NCI-H446 (cell line): ENCODE data around the gene CACYBP.
A peak's percentile ranks its signal among the peaks of the same experiment; 100 is the strongest.

Experiments
- DNase-seq, 2 experiments: peaks; one replicate each; lab custom pipeline; 2025; lab: John Stamatoyannopoulos, UW

Gene CACYBP

DNA sequence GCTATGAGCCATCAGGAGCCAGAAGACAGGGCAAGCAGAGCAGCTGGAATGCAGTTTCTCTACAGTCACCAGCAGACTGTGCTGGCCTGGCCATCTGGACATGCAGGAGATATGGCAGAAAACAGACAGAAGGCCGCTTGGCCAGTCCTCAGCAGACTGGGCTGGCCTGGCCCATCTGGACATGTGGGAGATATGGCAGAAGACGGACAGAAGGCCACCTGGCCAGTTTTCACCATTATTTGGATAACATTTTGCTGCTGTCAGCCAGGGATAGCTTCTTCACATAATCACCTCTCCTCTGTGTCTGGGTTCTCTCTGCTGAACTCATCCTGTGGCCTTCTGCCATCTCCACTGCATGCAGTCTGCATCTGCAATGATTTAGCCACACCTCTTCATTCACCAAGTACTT, 25.0 kb upstream of the CACYBP start:
- peak; percentile 34 to 89 for DNase-seq

DNA sequence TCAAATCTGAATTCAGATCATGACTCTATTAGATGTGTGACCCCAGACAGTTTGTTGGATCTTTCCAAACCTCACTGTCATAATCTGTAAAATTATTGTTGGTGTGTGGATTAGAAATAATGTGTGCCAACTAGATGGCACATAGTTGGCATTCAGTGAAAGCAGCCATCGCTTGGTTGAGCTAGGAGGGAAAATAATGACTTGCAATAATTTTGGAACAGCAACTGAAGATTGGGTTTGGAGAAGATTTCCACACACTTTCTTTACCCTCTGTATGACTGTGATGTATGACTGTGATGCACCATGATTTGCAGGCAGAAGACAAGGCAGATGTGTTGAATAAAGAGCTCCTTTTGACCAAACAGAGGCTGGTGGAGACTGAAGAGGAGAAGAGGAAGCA, 24.0 kb upstream of the CACYBP start:
- no peak for DNase-seq

GRCh38 chr1:174976436-174977108, 23.2 kb upstream of the CACYBP start:
- DNase-seq: no peak

GRCh38 chr1:174982971-174983689, 16.6 kb upstream of the CACYBP start:
- DNase-seq: peak in 1 of 2 experiments; percentile 21

DNA sequence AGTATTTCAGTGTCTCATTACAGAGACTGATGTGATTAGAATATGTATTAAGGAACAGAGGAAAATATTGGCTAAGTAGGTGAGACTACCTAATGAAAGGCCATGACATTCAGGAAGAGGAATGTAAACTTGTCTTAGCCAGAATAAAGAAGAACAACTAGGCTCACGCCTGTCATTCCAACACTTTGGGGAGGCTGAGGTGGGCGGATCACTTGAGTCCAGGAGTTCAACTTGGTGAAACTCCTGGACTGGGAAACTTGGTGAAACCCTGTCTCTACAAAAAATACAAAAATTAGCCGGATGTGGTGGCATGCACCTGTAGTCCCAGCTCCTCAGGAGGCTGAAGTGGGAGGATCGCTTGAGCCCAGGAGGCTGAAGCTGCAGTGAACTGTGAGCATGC, 14.8 kb upstream of the CACYBP start:
- DNase-seq: no peak

DNA sequence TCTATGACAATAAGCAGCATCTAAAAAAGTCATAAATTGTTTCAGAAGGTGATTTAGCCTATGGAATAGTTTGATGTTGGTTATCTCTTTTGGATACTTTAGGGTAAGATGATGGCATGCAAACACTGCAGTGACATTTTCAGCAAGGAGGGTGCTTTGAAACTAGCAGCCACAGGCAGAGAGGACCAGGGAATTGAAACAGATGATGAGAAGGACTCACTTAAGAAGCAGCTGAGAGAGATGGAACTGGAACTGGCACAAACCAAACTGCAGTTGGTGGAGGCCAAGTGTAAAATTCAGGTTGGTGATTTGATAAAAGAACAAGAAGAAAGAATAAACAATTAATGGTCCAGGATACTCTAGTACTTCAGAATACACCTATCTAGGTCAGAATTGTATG, 11.2 kb upstream of the CACYBP start:
- DNase-seq: no peak

DNA sequence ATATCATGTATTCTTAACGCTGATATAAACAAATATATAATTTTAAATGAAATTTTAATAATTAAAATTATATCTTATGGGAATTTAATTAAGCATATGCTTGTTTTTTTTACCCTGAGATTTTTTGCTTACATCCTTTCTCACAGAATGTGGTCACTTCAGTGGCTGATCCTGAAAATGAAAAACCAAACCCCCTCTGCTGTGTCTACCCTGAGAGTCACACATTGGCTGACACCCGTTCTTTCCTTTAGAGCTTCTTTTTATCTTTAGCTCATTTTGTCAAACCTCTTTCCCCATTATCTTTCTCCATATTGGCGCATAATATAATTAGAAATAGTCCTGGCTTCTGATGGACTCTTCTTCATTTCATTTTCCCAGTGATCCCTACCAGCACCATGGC, 10.8 kb upstream of the CACYBP start:
- DNase-seq: no peak

- DNase-seq: no peak
These were observed 10.1 kb upstream of the CACYBP start for GRCh38 chr1:174989536-174990220.

- DNase-seq: no peak
These were observed 9.3 kb upstream of the CACYBP start for GRCh38 chr1:174990382-174990999.

GRCh38 chr1:174991473-174991872, 8.3 kb upstream of the CACYBP start:
- no peak for DNase-seq

GRCh38 chr1:174995121-174995520, 4.6 kb upstream of the CACYBP start:
- no peak for DNase-seq

DNA sequence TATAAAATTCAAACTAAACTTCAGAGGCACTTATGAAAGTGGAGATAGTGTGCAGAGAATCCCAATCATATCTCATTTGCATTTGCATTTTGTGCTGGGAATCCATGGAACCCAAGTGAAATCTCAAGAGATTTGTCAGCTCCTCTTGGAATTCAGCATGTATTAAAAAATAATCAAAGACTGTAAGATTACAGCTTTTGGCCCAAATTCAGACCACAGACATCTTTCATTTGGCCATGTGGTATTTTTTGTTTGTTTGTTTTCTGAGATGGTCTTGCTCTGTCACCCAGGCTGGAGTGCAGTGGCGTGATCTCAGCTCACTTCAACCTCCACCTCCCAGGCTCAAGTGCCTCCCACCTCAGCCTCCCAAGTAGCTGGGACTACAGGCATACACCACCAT, 3.8 kb upstream of the CACYBP start:
- DNase-seq: no peak

DNA sequence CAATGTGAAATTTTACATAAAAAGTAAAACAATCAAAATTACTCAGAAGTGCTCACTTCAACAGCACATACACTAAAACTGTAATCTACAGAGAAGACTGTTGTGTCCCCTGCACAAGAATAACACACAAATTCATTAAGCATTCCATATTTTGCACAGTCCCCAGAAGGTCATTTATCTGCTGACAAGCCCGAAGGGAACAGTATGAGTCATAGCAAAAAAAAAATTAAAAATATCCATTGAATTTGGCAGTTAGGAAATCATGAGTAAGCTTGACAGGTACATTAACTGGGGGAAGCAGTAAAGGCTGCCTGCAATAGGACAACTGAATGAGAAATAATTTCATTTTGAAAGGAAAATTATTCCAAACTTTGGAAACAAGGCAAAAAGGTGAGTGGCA, 3.3 kb upstream of the CACYBP start:
- DNase-seq: no peak

DNA sequence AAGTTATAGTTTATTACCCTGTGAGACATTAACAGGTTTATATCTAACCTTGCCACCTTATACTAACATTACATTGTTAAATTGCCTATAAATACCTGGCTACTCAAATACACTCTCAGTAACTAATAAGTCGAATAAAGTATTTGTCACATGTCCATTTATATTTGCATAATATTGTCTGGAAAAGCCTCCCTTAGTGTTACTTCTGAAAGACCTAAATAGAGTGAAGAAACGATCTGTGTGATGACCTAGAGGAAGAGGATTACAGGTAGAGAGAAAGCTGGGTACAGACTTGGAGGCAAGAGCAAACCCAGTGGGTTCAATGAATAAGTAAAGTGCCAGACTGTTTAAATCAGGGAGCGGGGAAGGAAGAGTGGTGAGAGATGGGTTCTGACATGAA, 2.7 kb upstream of the CACYBP start:
- DNase-seq: no peak

DNA sequence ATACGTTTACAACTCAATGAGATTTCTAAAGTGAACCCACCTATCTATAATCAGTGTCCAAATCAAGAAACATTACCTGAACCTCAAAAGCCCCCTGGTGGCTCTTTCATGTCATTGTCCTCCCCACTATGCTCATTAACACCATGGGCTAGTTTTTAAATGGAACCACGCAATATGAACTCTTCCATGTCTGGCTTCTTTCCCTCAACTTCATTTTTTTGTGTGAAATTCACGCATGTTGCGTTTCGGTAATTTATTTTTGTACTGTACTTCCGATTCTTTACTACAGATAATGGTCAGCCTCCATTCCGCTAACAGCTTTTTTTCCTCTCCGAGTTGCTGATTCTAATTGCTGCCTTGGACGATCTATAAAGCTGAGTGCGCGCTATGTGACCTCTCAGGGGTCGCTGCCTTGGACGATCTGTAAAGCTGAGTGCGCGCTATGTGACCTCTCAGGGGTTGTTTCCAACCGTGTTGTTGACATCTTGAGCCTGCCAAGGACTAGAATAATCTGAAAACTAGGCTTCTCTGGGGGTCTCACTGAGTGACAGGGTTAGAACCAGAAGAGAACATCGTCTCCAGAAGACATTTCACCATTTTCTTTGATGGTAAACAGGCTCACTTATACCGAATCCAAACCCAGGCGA, 1.1 kb upstream of the CACYBP start:
- DNase-seq: peak; percentile 82 to 87

GRCh38 chr1:174999216-174999935, 371 bp upstream of the CACYBP start:
- peak; percentile 98 to 100 for DNase-seq

- DNase-seq: no peak
These were observed 995 bp downstream of the CACYBP start for GRCh38 chr1:175000697-175001187.

DNA sequence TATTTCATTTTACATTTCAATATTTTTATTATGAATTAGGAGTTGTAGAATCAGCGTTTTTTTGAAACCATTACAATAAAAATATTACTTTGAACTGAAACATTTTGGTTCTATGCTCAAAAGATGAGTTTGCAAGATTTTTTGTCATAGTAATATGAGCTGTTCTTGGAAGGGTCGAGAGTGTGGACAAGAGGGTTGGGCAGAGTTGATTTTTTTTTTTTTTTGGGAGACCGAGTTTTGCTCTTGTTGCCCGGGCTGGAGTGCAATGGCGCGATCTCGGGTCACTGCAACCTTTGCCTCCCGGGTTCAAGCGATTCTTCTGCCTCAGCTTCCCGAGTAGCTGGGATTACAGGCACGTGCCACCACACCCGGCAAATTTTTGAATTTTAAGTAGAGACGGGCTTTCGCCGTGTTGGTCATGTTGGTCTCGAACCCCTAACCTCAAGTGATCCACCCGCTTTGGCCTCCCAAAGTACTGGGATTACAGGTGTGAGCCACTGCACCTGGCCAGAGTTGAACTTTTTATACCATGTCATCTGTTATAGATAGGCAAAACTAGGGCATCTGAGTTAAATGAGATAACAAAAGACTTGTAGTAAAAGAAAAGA, 3.3 kb downstream of the CACYBP start:
- DNase-seq: no peak

- DNase-seq: no peak
These were observed 3.8 kb downstream of the CACYBP start for GRCh38 chr1:175003521-175003920.

DNA sequence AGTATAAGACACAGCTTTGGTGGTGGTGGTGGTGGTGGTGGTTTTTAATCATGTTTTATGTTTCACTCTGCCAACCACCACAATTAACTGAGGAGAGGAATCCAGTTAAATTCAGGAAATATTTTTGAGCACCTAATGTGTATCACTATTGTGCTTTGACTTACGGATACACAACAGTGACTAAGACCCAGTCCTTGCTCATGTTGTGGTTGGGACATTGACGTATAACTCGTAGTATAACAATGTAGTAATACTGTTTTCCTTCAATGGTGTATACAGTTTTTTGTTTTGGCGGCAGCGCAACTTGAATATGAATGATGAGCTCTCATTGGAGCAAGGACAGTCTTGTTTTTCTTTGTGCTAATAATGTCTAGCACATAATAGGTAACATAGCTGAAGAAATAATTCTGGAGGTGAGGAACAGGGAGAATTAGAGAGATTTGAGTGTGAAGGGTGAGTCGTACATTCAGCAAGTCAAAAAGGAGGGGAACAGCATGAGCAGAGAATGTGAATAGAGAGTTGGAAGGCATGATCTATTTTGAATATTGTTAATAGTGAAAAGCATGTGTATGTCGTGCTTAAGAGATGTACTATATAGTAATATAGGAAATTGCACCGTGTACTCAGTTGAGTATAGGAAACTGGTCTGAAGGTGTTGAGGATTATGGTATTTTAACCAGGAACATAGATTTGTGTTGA, 5.5 kb downstream of the CACYBP start:
- DNase-seq: no peak
